SK-N-SH treated with all-trans-retinoic acid at 6 μM for 48 hours (cell line): Measurements from ENCODE around the gene VIM.

Source experiments
- ARNTL ChIP-seq: fragments of 450-650 bp; formaldehyde crosslinking; IDR thresholded peaks from 2 replicates; pipeline ENCODE4 v1.5.0; 2020; ENCODE audit warnings: low read depth, mild to moderate bottlenecking, moderate library complexity, borderline replicate concordance
- CSDC2 ChIP-seq: fragments of 250-450 bp; sonication (Bioruptor Pico); IDR thresholded peaks from 2 replicates; pipeline ENCODE4 v1.5.0; 2020; ENCODE audit warnings: mild to moderate bottlenecking, moderate library complexity
- GLIS3 ChIP-seq: fragments of 250-450 bp; sonication (Bioruptor Pico); IDR thresholded peaks from 2 replicates; pipeline ENCODE4 v1.5.0; 2020; ENCODE audit warnings: mild to moderate bottlenecking, moderate library complexity
- PATZ1 ChIP-seq: fragments of 250-450 bp; sonication (Bioruptor Pico); IDR thresholded peaks from 2 replicates; pipeline ENCODE4 v1.8.0; 2020; ENCODE audit warnings: mild to moderate bottlenecking, moderate library complexity, borderline replicate concordance
- RARB ChIP-seq: fragments of 250-450 bp; sonication (Bioruptor Pico); IDR thresholded peaks from 2 replicates; pipeline ENCODE4 v1.8.0; 2021; ENCODE audit warnings: mild to moderate bottlenecking, moderate library complexity
- TOX ChIP-seq: fragments of 250-450 bp; sonication (Bioruptor Pico); IDR thresholded peaks from 2 replicates; pipeline ENCODE4 v1.8.0; 2021; ENCODE audit warnings: mild to moderate bottlenecking, moderate library complexity, borderline replicate concordance
- ZFP3 ChIP-seq: fragments of 250-450 bp; sonication (Bioruptor Pico); IDR thresholded peaks from 2 replicates; pipeline ENCODE4 v1.5.0; 2020; ENCODE audit warnings: mild to moderate bottlenecking, moderate library complexity
- ZFP30 ChIP-seq: fragments of 450-650 bp; formaldehyde crosslinking; IDR thresholded peaks from 2 replicates; pipeline ENCODE4 v1.5.0; 2022; ENCODE audit warnings: mild to moderate bottlenecking, moderate library complexity
- ZNF70 ChIP-seq: fragments of 450-650 bp; formaldehyde crosslinking; IDR thresholded peaks from 2 replicates; pipeline ENCODE4 v1.5.0; 2020; ENCODE audit warnings: mild to moderate bottlenecking, moderate library complexity
- TF ChIP-seq, protein P1 (sequence below): fragments of 250-450 bp; sonication (Bioruptor Pico); IDR thresholded peaks from 2 replicates; pipeline ENCODE4 v1.5.1; 2020; ENCODE audit warnings: low read depth, mild to moderate bottlenecking, moderate library complexity

DNA sequence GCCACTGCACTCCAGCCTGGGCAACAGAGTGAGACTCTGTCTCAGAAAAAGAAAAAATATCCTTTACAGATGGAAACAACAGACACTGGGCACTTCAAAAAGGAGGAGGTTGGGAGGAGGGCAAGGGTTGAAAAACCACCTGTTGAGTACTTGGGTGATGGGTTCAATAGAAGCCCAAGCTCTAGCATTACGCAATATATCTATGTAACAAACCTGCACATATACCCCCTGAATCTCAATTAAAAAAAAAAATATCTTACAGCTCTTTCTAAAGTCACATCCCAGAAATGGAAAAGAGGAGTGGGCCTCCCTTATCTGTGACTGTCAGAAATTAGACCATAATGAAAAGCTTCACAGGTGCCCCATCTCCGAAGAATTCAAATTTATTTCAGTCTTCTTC, 12.1 kb downstream of the VIM start:
- TF ChIP-seq CSDC2 (CRISPR knock-in tag) (no peak), ZFP30 (CRISPR knock-in tag) (no peak), ARNTL (CRISPR knock-in tag) (no peak), ZNF70 (no peak), PATZ1 (CRISPR knock-in tag) (no peak), ZFP3 (CRISPR knock-in tag) (no peak), RARB (CRISPR knock-in tag) (no peak), GLIS3 (CRISPR knock-in tag) (no peak), TOX (CRISPR knock-in tag) (no peak)
- TF ChIP-seq, protein P1, sequence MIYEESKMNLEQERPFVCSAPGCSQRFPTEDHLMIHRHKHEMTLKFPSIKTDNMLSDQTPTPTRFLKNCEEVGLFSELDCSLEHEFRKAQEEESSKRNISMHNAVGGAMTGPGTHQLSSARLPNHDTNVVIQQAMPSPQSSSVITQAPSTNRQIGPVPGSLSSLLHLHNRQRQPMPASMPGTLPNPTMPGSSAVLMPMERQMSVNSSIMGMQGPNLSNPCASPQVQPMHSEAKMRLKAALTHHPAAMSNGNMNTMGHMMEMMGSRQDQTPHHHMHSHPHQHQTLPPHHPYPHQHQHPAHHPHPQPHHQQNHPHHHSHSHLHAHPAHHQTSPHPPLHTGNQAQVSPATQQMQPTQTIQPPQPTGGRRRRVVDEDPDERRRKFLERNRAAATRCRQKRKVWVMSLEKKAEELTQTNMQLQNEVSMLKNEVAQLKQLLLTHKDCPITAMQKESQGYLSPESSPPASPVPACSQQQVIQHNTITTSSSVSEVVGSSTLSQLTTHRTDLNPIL (CRISPR knock-in tag): no peak
